ENCODE measurements around the gene ARFGAP1.

DNA sequence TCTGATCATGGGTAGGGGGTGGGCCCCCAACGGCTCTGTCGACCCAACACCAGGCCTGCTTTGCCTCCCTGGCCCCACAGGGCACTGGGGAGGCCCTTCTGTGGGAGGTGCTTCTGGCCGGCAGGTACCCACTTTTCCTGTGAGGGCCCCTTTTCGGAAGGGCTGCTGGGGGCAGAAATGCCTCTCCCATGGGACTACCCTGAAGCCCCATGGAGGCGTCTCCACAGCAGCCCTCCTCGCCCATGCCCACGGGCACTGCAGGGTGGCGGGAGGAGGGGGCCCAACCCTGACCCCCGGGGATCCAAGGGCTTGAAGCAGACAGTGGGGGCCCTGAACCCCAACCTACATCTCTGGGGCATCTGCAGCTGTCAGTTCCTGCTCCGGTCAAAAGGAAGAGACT is 34.6 kb upstream of the ARFGAP1 start:
- TF ChIP-seq, protein P1, sequence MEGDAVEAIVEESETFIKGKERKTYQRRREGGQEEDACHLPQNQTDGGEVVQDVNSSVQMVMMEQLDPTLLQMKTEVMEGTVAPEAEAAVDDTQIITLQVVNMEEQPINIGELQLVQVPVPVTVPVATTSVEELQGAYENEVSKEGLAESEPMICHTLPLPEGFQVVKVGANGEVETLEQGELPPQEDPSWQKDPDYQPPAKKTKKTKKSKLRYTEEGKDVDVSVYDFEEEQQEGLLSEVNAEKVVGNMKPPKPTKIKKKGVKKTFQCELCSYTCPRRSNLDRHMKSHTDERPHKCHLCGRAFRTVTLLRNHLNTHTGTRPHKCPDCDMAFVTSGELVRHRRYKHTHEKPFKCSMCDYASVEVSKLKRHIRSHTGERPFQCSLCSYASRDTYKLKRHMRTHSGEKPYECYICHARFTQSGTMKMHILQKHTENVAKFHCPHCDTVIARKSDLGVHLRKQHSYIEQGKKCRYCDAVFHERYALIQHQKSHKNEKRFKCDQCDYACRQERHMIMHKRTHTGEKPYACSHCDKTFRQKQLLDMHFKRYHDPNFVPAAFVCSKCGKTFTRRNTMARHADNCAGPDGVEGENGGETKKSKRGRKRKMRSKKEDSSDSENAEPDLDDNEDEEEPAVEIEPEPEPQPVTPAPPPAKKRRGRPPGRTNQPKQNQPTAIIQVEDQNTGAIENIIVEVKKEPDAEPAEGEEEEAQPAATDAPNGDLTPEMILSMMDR (IDR thresholded peaks at IDR 0.05; ENCODE audit: low read depth, low read length) = no peak
- TF ChIP-seq EZH2phosphoT487 (IDR thresholded peaks at IDR 0.05; ENCODE audit: low read depth) = no peak
